ENCODE data around the gene UBAC1. TPM values are rescaled to one million over a fixed set of nuclear protein-coding genes. Genes with fewer than 3 reads are reported as not detected.

Gene UBAC1
- total and polyA plus RNA-seq, 9 of the 15 experiments (the other 6 are each of a cell fraction or from before 2014, with no cell fraction given) = 94.0 to 399 (median 228) TPM

DNA sequence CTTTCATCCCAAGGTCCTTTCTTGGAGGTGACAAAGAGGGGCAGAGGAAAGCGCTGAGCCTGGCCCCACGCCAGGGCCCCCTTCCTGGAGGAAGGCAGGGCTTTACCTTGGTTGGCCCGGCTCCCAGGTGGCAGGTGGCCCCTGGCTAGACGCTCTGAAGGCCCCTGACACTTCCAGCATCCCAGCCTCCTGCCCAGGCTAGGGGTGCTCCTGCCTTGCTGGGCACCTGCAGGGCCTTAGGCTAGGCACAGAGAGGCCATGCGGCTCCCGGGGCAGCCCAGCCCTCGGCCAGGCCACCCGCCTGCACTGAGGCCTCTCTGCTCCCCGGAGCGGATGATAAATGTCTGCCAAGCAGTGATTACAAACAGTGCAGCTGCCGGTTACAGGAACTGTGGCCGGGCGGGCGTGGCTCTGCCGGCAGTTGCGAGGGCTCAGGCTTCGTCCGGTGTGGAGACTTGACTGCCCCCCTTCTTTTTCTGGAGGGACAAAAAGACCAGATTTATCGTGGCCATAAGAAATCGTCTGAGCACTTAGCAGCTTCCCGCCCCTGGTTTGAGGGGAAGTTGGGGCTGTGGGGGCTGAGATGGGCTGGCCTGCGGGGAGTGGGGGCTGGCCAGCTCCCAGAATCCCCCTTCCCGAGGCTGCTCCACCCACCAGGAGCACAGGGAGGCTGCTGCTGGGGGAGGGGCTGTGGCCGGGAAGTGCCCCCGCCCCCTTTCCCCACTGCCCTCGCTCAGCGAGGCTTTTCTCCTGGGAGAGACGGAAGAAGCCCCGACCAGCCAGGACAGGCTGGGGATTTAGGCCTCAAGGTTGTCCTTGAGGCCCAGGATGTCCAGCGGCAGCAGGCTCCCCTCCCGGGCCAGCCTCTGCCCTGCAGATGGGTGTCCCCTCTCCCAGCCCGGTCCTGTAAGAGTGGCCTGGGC lies 31.6 kb upstream of the UBAC1 start (continued):
- TF ChIP-seq ZBTB7A (IDR thresholded peaks at IDR 0.05; ENCODE audit: borderline replicate concordance, control insufficient read depth, low read depth, low read length) = peak; percentile 64; the same call in 1 of the 2 replicates
- peak; percentile 71 for TF ChIP-seq MYC (IDR thresholded peaks at IDR 0.05; ENCODE audit: low read depth, low read length)
- no peak for TF ChIP-seq MYC (CRISPR knock-in tag; IDR thresholded peaks at IDR 0.05; ENCODE audit: borderline replicate concordance, low read depth)
- no peak for TF ChIP-seq MEF2D (tag; conservative IDR thresholded peaks at IDR 0.05; ENCODE audit: low read depth)
- 0 out of 2 replicates have a peak, but pooled peaks have one; percentile 26 for TF ChIP-seq MXI1 (IDR thresholded peaks at IDR 0.05; ENCODE audit: low read depth, low read length)
- no peak for TF ChIP-seq ZNF318 (IDR thresholded peaks at IDR 0.05; ENCODE audit: borderline replicate concordance in 1 of 2, low read depth in 1 of 2)
- peak; percentile 72 for TF ChIP-seq CXXC5 (CRISPR knock-in tag; IDR thresholded peaks at IDR 0.05)
- TF ChIP-seq, protein P1, sequence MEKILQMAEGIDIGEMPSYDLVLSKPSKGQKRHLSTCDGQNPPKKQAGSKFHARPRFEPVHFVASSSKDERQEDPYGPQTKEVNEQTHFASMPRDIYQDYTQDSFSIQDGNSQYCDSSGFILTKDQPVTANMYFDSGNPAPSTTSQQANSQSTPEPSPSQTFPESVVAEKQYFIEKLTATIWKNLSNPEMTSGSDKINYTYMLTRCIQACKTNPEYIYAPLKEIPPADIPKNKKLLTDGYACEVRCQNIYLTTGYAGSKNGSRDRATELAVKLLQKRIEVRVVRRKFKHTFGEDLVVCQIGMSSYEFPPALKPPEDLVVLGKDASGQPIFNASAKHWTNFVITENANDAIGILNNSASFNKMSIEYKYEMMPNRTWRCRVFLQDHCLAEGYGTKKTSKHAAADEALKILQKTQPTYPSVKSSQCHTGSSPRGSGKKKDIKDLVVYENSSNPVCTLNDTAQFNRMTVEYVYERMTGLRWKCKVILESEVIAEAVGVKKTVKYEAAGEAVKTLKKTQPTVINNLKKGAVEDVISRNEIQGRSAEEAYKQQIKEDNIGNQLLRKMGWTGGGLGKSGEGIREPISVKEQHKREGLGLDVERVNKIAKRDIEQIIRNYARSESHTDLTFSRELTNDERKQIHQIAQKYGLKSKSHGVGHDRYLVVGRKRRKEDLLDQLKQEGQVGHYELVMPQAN (IDR thresholded peaks at IDR 0.05; ENCODE audit: borderline replicate concordance) = no peak
- no peak for TF ChIP-seq ZC3H11A (IDR thresholded peaks at IDR 0.05; ENCODE audit: low read depth, low read length)
- TF ChIP-seq KDM1A (IDR thresholded peaks at IDR 0.05) = peak; percentile 98 to 99
- TF ChIP-seq MCM2 (IDR thresholded peaks at IDR 0.05; ENCODE audit: low read depth) = no peak
- TF ChIP-seq TAF15 (IDR thresholded peaks at IDR 0.05; ENCODE audit: low read depth, low read length) = no peak
- peak; percentile 79 for TF ChIP-seq EP300 (IDR thresholded peaks at IDR 0.05; ENCODE audit: low read length)
- no peak for TF ChIP-seq SAFB2 (IDR thresholded peaks at IDR 0.05; ENCODE audit: borderline replicate concordance, low read depth, low read length, severe bottlenecking)
- TF ChIP-seq RUNX1 (IDR thresholded peaks at IDR 0.05; ENCODE audit: low read depth) = no peak
- 0 out of 2 replicates have a peak, but pooled peaks have one; percentile 15 for TF ChIP-seq ZBTB1 (CRISPR knock-in tag; IDR thresholded peaks at IDR 0.05; ENCODE audit: borderline replicate concordance, low read depth)
- TF ChIP-seq SRSF7 (optimal IDR thresholded peaks at IDR 0.05; ENCODE audit: low read depth, low read length) = no peak
